ENCODE results near the gene TMPRSS11D.

GRCh38 chr4:67879486-67879885 lies 4.3 kb downstream of the TMPRSS11D start:
- TF ChIP-seq POLR2A (IDR thresholded peaks at IDR 0.05; ENCODE audit: low read depth, low read length), result no peak
- TF ChIP-seq TAF1 (IDR thresholded peaks at IDR 0.05; ENCODE audit: low read depth, low read length), result no peak
- no peak for TF ChIP-seq POLR2AphosphoS5 (IDR thresholded peaks at IDR 0.05; ENCODE audit: low read depth, low read length)

Data from GM12891 (cell line).